ENCODE results near the gene KIAA1755. TPM values are rescaled to one million over a fixed set of nuclear protein-coding genes. Genes with fewer than 3 reads are reported as not detected.

The KIAA1755 gene
- total and polyA plus RNA-seq, 9 of the 15 experiments (the other 6 are each of a cell fraction or from before 2014, with no cell fraction given): not detected

DNA sequence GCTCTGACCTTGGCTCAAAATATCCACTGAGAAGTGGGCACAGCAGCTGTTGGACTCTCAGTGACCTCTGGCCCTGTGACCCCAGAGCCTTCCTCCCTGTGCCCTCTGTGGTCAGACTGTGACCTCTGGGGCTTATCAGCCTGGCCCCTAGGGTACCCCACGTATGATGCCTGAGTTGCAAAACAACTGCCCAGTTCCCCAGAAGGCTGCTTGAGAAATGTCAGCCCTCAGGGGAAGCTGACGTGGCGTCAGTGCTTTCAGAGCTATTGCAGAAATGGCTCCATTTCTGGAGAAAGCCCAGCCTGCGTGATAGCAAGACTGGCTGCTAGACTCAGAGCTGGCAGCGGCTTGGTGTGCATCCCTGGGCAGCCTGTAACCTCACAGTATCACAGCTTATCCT is 63.9 kb downstream of the KIAA1755 start:
- H3K9ac ChIP-seq (ENCODE audit: insufficient read depth in 1 of 2, low read depth in 2 of 2, low read length in 2 of 2): peak overlapping the region in 1 of 2 experiments; percentile 74; a peak in 2 of 4 replicates
- H3K9me3 ChIP-seq (replicated peaks; ENCODE audit: control insufficient read depth, insufficient read depth, low read depth, low read length): no peaks in the 10 kb centered on the region
- H3K4me1 ChIP-seq (replicated peaks in 1 of 2; ENCODE audit: control insufficient read depth in 2 of 2, insufficient read depth in 2 of 2, low read length in 2 of 2): peaks cover 14% of the 10 kb centered on the region in 2 experiments
- no peak overlapping the region; the same call in 1 of the 2 replicates for H3K4me2 ChIP-seq (ENCODE audit: insufficient read depth, low read length)
- WGBS (ENCODE audit: insufficient coverage, low coverage, missing lambda C conversion rate): 0% methylated on average over 5 of the region's 5 CpGs
- no TSS peak for BruUV-seq (replicated peaks)
- H3K9me1 ChIP-seq (ENCODE audit: control insufficient read depth, insufficient read depth, low read length): no peaks in the 10 kb centered on the region
- H4K20me1 ChIP-seq (replicated peaks; ENCODE audit: control insufficient read depth, insufficient read depth, low read length): peaks cover 3% of the 10 kb centered on the region; the same call in 1 of the 2 replicates
- no peaks in the 10 kb centered on the region for H3K79me2 ChIP-seq (ENCODE audit: control insufficient read depth, insufficient read depth, low read length)
- no peak overlapping the region for H3K4me3 ChIP-seq
- H3K27ac ChIP-seq (ENCODE audit: extremely low read depth, low read depth, low read length): no peak overlapping the region
- ChIA-PET CTCF (ENCODE audit: low intra/inter-chr PET ratio) (no interaction called here), POLR2A (interaction anchor here (0.6 to 1.2 kb wide), 6 partner anchors 11 to 840 kb away, joined by 3 to 5 read pairs (median 3); no protein-coding TSS in a partner anchor)
- intact Hi-C loops (cut with micrococcal nuclease) (no loop called here), in situ Hi-C loops (cut with MboI) (no loop called here)
- peaks cover 2 to 13% of the 10 kb centered on the region in 2 experiments; a peak in 2 of 5 replicates for H3K27me3 ChIP-seq (ENCODE audit: control insufficient read depth in 2 of 2, insufficient read depth in 2 of 2, low read length in 2 of 2)
- FAIRE-seq (peak; percentile 85), DNase-seq (ENCODE audit: extremely low read depth in 1 of 4, low spot score in 3 of 4) (peak; percentile 50 to 71 (median 54)), ATAC-seq (peak; percentile 47)
- H2AFZ ChIP-seq (ENCODE audit: low read depth, low read length): no peak overlapping the region
- H3K36me3 ChIP-seq (ENCODE audit: control insufficient read depth, insufficient read depth, low read length): no peaks in the 10 kb centered on the region
- TF ChIP-seq C11orf30 (IDR thresholded peaks at IDR 0.05; ENCODE audit: low read depth): no peak
- TF ChIP-seq, protein P1, sequence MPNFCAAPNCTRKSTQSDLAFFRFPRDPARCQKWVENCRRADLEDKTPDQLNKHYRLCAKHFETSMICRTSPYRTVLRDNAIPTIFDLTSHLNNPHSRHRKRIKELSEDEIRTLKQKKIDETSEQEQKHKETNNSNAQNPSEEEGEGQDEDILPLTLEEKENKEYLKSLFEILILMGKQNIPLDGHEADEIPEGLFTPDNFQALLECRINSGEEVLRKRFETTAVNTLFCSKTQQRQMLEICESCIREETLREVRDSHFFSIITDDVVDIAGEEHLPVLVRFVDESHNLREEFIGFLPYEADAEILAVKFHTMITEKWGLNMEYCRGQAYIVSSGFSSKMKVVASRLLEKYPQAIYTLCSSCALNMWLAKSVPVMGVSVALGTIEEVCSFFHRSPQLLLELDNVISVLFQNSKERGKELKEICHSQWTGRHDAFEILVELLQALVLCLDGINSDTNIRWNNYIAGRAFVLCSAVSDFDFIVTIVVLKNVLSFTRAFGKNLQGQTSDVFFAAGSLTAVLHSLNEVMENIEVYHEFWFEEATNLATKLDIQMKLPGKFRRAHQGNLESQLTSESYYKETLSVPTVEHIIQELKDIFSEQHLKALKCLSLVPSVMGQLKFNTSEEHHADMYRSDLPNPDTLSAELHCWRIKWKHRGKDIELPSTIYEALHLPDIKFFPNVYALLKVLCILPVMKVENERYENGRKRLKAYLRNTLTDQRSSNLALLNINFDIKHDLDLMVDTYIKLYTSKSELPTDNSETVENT (CRISPR knock-in tag; IDR thresholded peaks at IDR 0.05): no peak
- TF ChIP-seq CBX2 (IDR thresholded peaks at IDR 0.05; ENCODE audit: insufficient read depth, low read length, poor library complexity, severe bottlenecking): no peak
- 0 out of 2 replicates have a peak, but pooled peaks have one; percentile 1 for TF ChIP-seq ZNF76 (CRISPR knock-in tag; IDR thresholded peaks at IDR 0.05; ENCODE audit: borderline replicate concordance)
- peak; percentile 89 for TF ChIP-seq CEBPB (tag; IDR thresholded peaks at IDR 0.05)
- TF ChIP-seq, protein P2, sequence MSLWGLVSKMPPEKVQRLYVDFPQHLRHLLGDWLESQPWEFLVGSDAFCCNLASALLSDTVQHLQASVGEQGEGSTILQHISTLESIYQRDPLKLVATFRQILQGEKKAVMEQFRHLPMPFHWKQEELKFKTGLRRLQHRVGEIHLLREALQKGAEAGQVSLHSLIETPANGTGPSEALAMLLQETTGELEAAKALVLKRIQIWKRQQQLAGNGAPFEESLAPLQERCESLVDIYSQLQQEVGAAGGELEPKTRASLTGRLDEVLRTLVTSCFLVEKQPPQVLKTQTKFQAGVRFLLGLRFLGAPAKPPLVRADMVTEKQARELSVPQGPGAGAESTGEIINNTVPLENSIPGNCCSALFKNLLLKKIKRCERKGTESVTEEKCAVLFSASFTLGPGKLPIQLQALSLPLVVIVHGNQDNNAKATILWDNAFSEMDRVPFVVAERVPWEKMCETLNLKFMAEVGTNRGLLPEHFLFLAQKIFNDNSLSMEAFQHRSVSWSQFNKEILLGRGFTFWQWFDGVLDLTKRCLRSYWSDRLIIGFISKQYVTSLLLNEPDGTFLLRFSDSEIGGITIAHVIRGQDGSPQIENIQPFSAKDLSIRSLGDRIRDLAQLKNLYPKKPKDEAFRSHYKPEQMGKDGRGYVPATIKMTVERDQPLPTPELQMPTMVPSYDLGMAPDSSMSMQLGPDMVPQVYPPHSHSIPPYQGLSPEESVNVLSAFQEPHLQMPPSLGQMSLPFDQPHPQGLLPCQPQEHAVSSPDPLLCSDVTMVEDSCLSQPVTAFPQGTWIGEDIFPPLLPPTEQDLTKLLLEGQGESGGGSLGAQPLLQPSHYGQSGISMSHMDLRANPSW (CRISPR knock-in tag; IDR thresholded peaks at IDR 0.05): no peak
- peak; percentile 75 for TF ChIP-seq CBFA2T3 (IDR thresholded peaks at IDR 0.05)
- no peak for TF ChIP-seq SMARCA4 (IDR thresholded peaks at IDR 0.05)
- TF ChIP-seq NR2C1 (IDR thresholded peaks at IDR 0.05): peak; percentile 75
- peak; percentile 89 for TF ChIP-seq NR2C1 (tag; IDR thresholded peaks at IDR 0.05)
- TF ChIP-seq ZNF780A (CRISPR knock-in tag; IDR thresholded peaks at IDR 0.05): no peak
- peak; percentile 77; the same call in 1 of the 2 replicates for TF ChIP-seq NR2F6 (CRISPR knock-in tag; IDR thresholded peaks at IDR 0.05)
- TF ChIP-seq, protein P3, sequence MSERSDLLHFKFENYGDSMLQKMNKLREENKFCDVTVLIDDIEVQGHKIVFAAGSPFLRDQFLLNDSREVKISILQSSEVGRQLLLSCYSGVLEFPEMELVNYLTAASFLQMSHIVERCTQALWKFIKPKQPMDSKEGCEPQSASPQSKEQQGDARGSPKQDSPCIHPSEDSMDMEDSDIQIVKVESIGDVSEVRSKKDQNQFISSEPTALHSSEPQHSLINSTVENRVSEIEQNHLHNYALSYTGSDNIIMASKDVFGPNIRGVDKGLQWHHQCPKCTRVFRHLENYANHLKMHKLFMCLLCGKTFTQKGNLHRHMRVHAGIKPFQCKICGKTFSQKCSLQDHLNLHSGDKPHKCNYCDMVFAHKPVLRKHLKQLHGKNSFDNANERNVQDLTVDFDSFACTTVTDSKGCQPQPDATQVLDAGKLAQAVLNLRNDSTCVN (CRISPR knock-in tag; IDR thresholded peaks at IDR 0.05): no peak
- TF ChIP-seq, protein P4, sequence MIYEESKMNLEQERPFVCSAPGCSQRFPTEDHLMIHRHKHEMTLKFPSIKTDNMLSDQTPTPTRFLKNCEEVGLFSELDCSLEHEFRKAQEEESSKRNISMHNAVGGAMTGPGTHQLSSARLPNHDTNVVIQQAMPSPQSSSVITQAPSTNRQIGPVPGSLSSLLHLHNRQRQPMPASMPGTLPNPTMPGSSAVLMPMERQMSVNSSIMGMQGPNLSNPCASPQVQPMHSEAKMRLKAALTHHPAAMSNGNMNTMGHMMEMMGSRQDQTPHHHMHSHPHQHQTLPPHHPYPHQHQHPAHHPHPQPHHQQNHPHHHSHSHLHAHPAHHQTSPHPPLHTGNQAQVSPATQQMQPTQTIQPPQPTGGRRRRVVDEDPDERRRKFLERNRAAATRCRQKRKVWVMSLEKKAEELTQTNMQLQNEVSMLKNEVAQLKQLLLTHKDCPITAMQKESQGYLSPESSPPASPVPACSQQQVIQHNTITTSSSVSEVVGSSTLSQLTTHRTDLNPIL (CRISPR knock-in tag; IDR thresholded peaks at IDR 0.05): no peak
- TF ChIP-seq ZNF584 (CRISPR knock-in tag; IDR thresholded peaks at IDR 0.05; ENCODE audit: low read depth): 0 out of 2 replicates have a peak, but pooled peaks have one; percentile 26
- TF ChIP-seq ESRRA (IDR thresholded peaks at IDR 0.05; ENCODE audit: borderline replicate concordance, low read depth): peak; percentile 96

Measured in K562 (cell line).